CD14-positive monocyte (primary cell): ENCODE results near the gene SLCO2A1. TPM values are rescaled to one million over a fixed set of nuclear protein-coding genes. Genes with fewer than 3 reads are reported as not detected.

Experiments used
- DNase-seq, 3 donors: peaks; one replicate each; pipeline ENCODE4 v3.0.0-alpha.2; 2011 to 2022
- H2AFZ ChIP-seq: 2 replicates; pipeline ENCODE4 v1.6.0; 2012; ENCODE audit warnings: mild to moderate bottlenecking, low read depth, low read length, inconsistent platforms; ENCODE audit not compliant: insufficient read depth, poor library complexity, severe bottlenecking
- H3K27ac ChIP-seq, 2 donors: 1 replicate in 1 of 2; 2 replicates in 1 of 2; pipeline ENCODE4 v1.5.1; 2012 to 2013; ENCODE audit warnings: low read length in 2 of 2, control low read depth in 1 of 2, inconsistent platforms in 1 of 2, low read depth in 1 of 2, mild to moderate bottlenecking in 1 of 2
- H3K27me3 ChIP-seq, 2 donors: one replicate each; pipeline versions ENCODE4 v1.6.0 to v1.6.1; 2011 to 2013; ENCODE audit warnings: low read length in 2 of 2; ENCODE audit not compliant: control insufficient read depth in 2 of 2, insufficient read depth in 2 of 2
- H3K36me3 ChIP-seq, 2 donors: replicated peaks in 1 of 2; 1 replicate in 1 of 2; 2 replicates in 1 of 2; pipeline versions ENCODE4 v1.5.1 to v1.6.1; 2012 to 2013; ENCODE audit warnings: low read length in 2 of 2, control low read depth in 1 of 2, inconsistent platforms in 1 of 2, mild to moderate bottlenecking in 1 of 2; ENCODE audit not compliant: insufficient read depth in 2 of 2, control insufficient read depth in 1 of 2
- H3K4me1 ChIP-seq, 2 donors: 1 replicate in 1 of 2; 2 replicates in 1 of 2; pipeline versions ENCODE4 v1.5.1 to v1.6.1; 2012 to 2013; ENCODE audit warnings: low read length in 2 of 2, control low read depth in 1 of 2, inconsistent platforms in 1 of 2, mild to moderate bottlenecking in 1 of 2, moderate library complexity in 1 of 2; ENCODE audit not compliant: insufficient read depth in 2 of 2, control insufficient read depth in 1 of 2
- H3K4me2 ChIP-seq: replicated peaks from 2 replicates; pipeline ENCODE3; 2012; ENCODE audit warnings: low read length, moderate library complexity, mild to moderate bottlenecking; ENCODE audit not compliant: poor library complexity, severe bottlenecking; ENCODE audit errors: extremely low read depth
- H3K4me3 ChIP-seq, 3 experiments: fragments of 200-600 bp in 1 of 3; sonication (generic) in 1 of 3; replicated peaks in 1 of 3; 1 replicate in 2 of 3; 2 replicates in 1 of 3; pipeline ENCODE4 v1.5.1; 2011 to 2013; ENCODE audit warnings: low read length in 3 of 3, mild to moderate bottlenecking in 3 of 3, control low read depth in 2 of 3, low read depth in 2 of 3, inconsistent platforms in 1 of 3, moderate library complexity in 1 of 3
- H3K79me2 ChIP-seq: 2 replicates; pipeline ENCODE4 v1.6.0; 2012; ENCODE audit warnings: mild to moderate bottlenecking, control low read depth, inconsistent platforms, low read length, moderate library complexity; ENCODE audit not compliant: insufficient read depth
- H3K9ac ChIP-seq: 2 replicates; pipeline ENCODE4 v1.6.0; 2017; ENCODE audit warnings: low read length, mild to moderate bottlenecking; ENCODE audit not compliant: insufficient read depth, poor library complexity, severe bottlenecking
- H3K9me3 ChIP-seq, 2 donors: replicated peaks in 1 of 2; 1 replicate in 1 of 2; 2 replicates in 1 of 2; pipeline versions ENCODE4 v1.5.1 to v1.6.1; 2012 to 2013; ENCODE audit warnings: low read length in 2 of 2, control low read depth in 1 of 2; ENCODE audit not compliant: control insufficient read depth in 1 of 2, insufficient read depth in 1 of 2
- H4K20me1 ChIP-seq: 2 replicates; pipeline ENCODE4 v1.6.0; 2012; ENCODE audit warnings: mild to moderate bottlenecking, low read length, control low read depth, moderate library complexity; ENCODE audit not compliant: insufficient read depth
- H3K27ac Mint-ChIP-seq, 7 donors: one replicate each; pipeline ENCODE4 v1.8.0; 2020; ENCODE audit warnings: mild to moderate bottlenecking in 7 of 7, mixed read lengths in 7 of 7, moderate library complexity in 6 of 7, inconsistent platforms in 2 of 7
- H3K27me3 Mint-ChIP-seq, 3 donors: one replicate each; pipeline ENCODE4 v1.8.0; 2021 to 2022; ENCODE audit warnings: low read depth in 3 of 3, mild to moderate bottlenecking in 3 of 3, mixed read lengths in 3 of 3, moderate library complexity in 3 of 3, inconsistent platforms in 1 of 3
- H3K36me3 Mint-ChIP-seq, 2 donors: one replicate each; pipeline ENCODE4 v1.8.0; 2020; ENCODE audit warnings: mixed read lengths in 2 of 2, inconsistent platforms in 1 of 2, mild to moderate bottlenecking in 1 of 2
- H3K4me1 Mint-ChIP-seq: one replicate; pipeline ENCODE4 v1.8.0; 2020; ENCODE audit warnings: mild to moderate bottlenecking, mixed read lengths
- H3K4me3 Mint-ChIP-seq, 2 donors: one replicate each; pipeline ENCODE4 v1.8.0; 2020; ENCODE audit warnings: mild to moderate bottlenecking in 2 of 2, mixed read lengths in 2 of 2, moderate library complexity in 1 of 2
- H3K9me3 Mint-ChIP-seq, 7 donors: one replicate each; pipeline ENCODE4 v1.8.0; 2020 to 2022; ENCODE audit warnings: mixed read lengths in 7 of 7, mild to moderate bottlenecking in 6 of 7, moderate library complexity in 6 of 7, inconsistent platforms in 2 of 7
- WGBS: methylation state at CpG from one replicate; pipeline ENCODE4 v1.1.5; 2013; ENCODE audit warnings: missing lambda C conversion rate; ENCODE audit not compliant: insufficient coverage; 5-methylcytosine and 5-hydroxymethylcytosine counted together
- intact Hi-C, 2 donors: fragments of 100-400 bp; cut with micrococcal nuclease; formaldehyde crosslinking; loops; one replicate each; pipeline versions ENCODE4 v1.15.0 to v1.15.1; 2023
- polyA plus RNA-seq, 3 donors: library from polyadenylated mRNA; depleted of rRNA in 1 of 3; unstranded in 2 of 3; stranded (reverse) in 1 of 3; fragments of 300-500 nt in 2 of 3; fragments of >200 nt in 1 of 3; fragmentation: Illumina TruSeq in 2 of 3; gene quantifications; 1 replicate in 2 of 3; 2 replicates in 1 of 3; pipeline ENCODE4 v1.2.3, GENCODE V29; 2012 to 2021
- TF ChIP-seq, protein P1 (sequence below): fragments of 200-600 bp; IDR thresholded peaks from one replicate; pipeline ENCODE4 v1.8.0; 2022; ENCODE audit warnings: antibody characterized with exemption, mild to moderate bottlenecking

SLCO2A1 gene
- polyA plus RNA-seq, 3 donors, result 0.12 TPM; not detected in 2

DNA sequence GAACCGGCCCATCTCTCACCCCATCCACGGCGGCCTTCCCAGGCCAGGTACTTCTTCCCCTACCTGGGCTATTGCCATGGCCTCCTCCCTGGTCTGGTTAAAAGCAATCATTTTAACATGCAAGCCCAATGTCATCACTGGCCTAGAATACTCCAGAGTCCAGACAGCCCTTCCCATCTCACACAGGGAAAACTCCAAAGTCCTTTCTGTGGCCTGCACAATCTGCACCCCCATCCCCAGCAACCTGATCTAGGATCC is 45.8 kb upstream of the SLCO2A1 start:
- Histone ChIP-seq H3K4me2 (no peak overlapping the region), H3K9ac (no peak overlapping the region), H3K9me3 (peaks cover 0 to 3% of the 10 kb centered on the region in 2 donors), H3K79me2 (no peaks in the 10 kb centered on the region), H3K27ac (no peak overlapping the region), H4K20me1 (no peaks in the 10 kb centered on the region), H3K4me3 (no peak overlapping the region), H3K36me3 (no peaks in the 10 kb centered on the region), H2AFZ (no peak overlapping the region), H3K4me1 (no peaks in the 10 kb centered on the region), H3K27me3 (no peaks in the 10 kb centered on the region)
- no peaks in the 10 kb centered on the region for H3K36me3 Mint-ChIP-seq
- peaks cover 0 to 3% (median 0%) of the 10 kb centered on the region in 3 donors for H3K27me3 Mint-ChIP-seq
- no peak overlapping the region for H3K4me3 Mint-ChIP-seq
- no peak overlapping the region for H3K27ac Mint-ChIP-seq
- DNase-seq, result no peak
- 84% methylated on average over 3 of the region's 3 CpGs for WGBS
- H3K9me3 Mint-ChIP-seq, result peaks cover 2 to 11% (median 3%) of the 10 kb centered on the region in 7 donors
- TF ChIP-seq, protein P1, sequence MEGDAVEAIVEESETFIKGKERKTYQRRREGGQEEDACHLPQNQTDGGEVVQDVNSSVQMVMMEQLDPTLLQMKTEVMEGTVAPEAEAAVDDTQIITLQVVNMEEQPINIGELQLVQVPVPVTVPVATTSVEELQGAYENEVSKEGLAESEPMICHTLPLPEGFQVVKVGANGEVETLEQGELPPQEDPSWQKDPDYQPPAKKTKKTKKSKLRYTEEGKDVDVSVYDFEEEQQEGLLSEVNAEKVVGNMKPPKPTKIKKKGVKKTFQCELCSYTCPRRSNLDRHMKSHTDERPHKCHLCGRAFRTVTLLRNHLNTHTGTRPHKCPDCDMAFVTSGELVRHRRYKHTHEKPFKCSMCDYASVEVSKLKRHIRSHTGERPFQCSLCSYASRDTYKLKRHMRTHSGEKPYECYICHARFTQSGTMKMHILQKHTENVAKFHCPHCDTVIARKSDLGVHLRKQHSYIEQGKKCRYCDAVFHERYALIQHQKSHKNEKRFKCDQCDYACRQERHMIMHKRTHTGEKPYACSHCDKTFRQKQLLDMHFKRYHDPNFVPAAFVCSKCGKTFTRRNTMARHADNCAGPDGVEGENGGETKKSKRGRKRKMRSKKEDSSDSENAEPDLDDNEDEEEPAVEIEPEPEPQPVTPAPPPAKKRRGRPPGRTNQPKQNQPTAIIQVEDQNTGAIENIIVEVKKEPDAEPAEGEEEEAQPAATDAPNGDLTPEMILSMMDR, result no peak
- no peaks in the 10 kb centered on the region for H3K4me1 Mint-ChIP-seq
- intact Hi-C loops, result no loop called here

DNA sequence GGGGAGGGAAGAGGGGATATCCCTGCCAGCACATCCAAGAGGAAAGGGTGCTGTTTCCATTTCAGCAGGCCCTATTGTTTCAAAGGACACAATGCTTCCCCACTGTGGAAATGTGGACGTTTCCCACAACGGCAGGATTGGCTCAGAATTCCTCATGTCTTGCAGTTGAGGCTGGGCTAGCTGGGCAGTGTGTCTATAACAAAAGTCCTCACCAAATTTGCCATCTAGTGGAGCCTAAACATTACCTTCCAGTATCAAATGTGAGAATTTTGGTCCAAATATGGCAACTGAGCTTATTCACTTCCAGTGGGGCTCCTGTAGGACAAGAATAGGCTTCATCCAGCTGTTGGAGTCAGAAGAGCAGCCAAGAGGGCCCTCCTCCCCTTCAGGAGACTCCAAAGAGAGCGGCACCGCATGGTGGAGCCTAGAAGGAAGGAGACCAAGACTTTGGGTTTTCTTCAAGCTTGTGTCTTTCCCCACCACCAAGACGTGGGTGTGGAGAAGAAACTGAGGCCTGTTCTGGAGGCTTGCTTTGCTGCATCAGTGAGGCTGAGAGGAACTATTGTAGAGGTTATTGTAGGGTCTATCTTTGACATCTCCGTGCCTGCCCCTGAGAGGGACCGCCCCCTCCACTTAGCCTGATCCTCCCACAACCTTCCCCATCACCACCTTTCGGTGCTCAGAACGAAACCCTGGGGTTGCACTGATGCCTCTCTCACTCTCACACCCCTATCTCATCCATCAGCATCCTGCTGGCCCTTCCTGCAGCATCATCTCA is 45.3 kb upstream of the SLCO2A1 start:
- Histone ChIP-seq H3K9me3 (peaks cover 0 to 3% of the 10 kb centered on the region in 2 donors), H3K4me1 (no peaks in the 10 kb centered on the region), H3K36me3 (no peaks in the 10 kb centered on the region), H4K20me1 (no peaks in the 10 kb centered on the region), H3K4me2 (no peak overlapping the region), H3K27ac (no peak overlapping the region), H2AFZ (no peak overlapping the region), H3K4me3 (no peak overlapping the region), H3K79me2 (no peaks in the 10 kb centered on the region), H3K27me3 (no peaks in the 10 kb centered on the region), H3K9ac (no peak overlapping the region)
- H3K9me3 Mint-ChIP-seq, result peaks cover 2 to 11% (median 4%) of the 10 kb centered on the region in 7 donors
- 90% methylated on average over 6 of the region's 9 CpGs for WGBS
- no peak for DNase-seq
- intact Hi-C loops, result no loop called here
- H3K4me3 Mint-ChIP-seq, result no peak overlapping the region
- H3K27ac Mint-ChIP-seq, result no peak overlapping the region
- no peaks in the 10 kb centered on the region for H3K36me3 Mint-ChIP-seq
- TF ChIP-seq, protein P1, result no peak
- no peaks in the 10 kb centered on the region for H3K4me1 Mint-ChIP-seq
- peaks cover 0 to 3% (median 0%) of the 10 kb centered on the region in 3 donors for H3K27me3 Mint-ChIP-seq
